Activated CD4-positive, alpha-beta memory T cell treated with anti-CD3 and anti-CD28 coated beads for 36 hours (primary cell): ENCODE results near the gene FHIT. TPM values are rescaled to one million over a fixed set of nuclear protein-coding genes. Genes with fewer than 3 reads are reported as not detected.

Experiments used
- CTCF ChIA-PET: fragments of 350-600 bp; sonication (Branson Sonifier 250); formaldehyde crosslinking; loops from one replicate; lab custom pipeline; 2021; ENCODE audit warnings: antibody characterized with exemption, inconsistent platforms; lab: Charles Lee
- POLR2A ChIA-PET: fragments of 350-600 bp; sonication (Branson Sonifier 250); formaldehyde crosslinking; loops from one replicate; lab custom pipeline; 2021; ENCODE audit warnings: antibody characterized with exemption; lab: Charles Lee
- DNase-seq: peaks from one replicate; pipeline ENCODE4 v3.0.0-alpha.2; 2020
- H3K27ac Mint-ChIP-seq: one replicate; pipeline ENCODE4 v1.8.0; 2021; ENCODE audit warnings: mixed read lengths
- H3K27me3 Mint-ChIP-seq: one replicate; pipeline ENCODE4 v1.8.0; 2021; ENCODE audit warnings: mixed read lengths
- H3K36me3 Mint-ChIP-seq: one replicate; pipeline ENCODE4 v1.8.0; 2021; ENCODE audit warnings: mixed read lengths
- H3K4me1 Mint-ChIP-seq: one replicate; pipeline ENCODE4 v1.8.0; 2021; ENCODE audit warnings: low read depth, mixed read lengths
- H3K4me3 Mint-ChIP-seq: one replicate; pipeline ENCODE4 v1.8.0; 2021; ENCODE audit warnings: mild to moderate bottlenecking, mixed read lengths
- H3K9me3 Mint-ChIP-seq: one replicate; pipeline ENCODE4 v1.8.0; 2021; ENCODE audit warnings: mixed read lengths
- intact Hi-C: fragments of 100-400 bp; cut with micrococcal nuclease; formaldehyde crosslinking; loops from one replicate; pipeline ENCODE4 v1.15.1; 2023
- total RNA-seq, 2 experiments: library from RNA; stranded (reverse); gene quantifications; one replicate each; pipeline ENCODE4 v1.2.3, GENCODE V29; 2021

The FHIT gene
- total RNA-seq, 2 experiments from 2014 or later: 7.2 to 8.7 TPM

- POLR2A ChIA-PET: no interaction called here
- Mint-ChIP-seq H3K36me3 (no peaks in the 10 kb centered on the region), H3K27ac (no peak overlapping the region), H3K9me3 (no peaks in the 10 kb centered on the region), H3K27me3 (no peaks in the 10 kb centered on the region), H3K4me3 (no peak overlapping the region), H3K4me1 (peaks cover 2% of the 10 kb centered on the region)
- DNase-seq: no peak
- intact Hi-C loops: no loop called here
- CTCF ChIA-PET: interaction anchor here (1.2 kb wide), 1 partner anchor 11 kb away, joined by 3 read pairs; no protein-coding TSS in a partner anchor
Measured at GRCh38 chr3:60453326-60453725, 797.9 kb downstream of the FHIT start.

- Mint-ChIP-seq H3K36me3 (no peaks in the 10 kb centered on the region), H3K27ac (no peak overlapping the region), H3K9me3 (peaks cover 7% of the 10 kb centered on the region), H3K4me3 (no peak overlapping the region), H3K4me1 (no peaks in the 10 kb centered on the region), H3K27me3 (no peaks in the 10 kb centered on the region)
- intact Hi-C loops: no loop called here
- POLR2A ChIA-PET: no interaction called here
- DNase-seq: no peak
- CTCF ChIA-PET: no interaction called here
Measured at GRCh38 chr3:60448696-60449095, 802.6 kb downstream of the FHIT start.

- Mint-ChIP-seq H3K4me1 (no peaks in the 10 kb centered on the region), H3K4me3 (no peak overlapping the region), H3K9me3 (peaks cover 7% of the 10 kb centered on the region), H3K27me3 (no peaks in the 10 kb centered on the region), H3K36me3 (no peaks in the 10 kb centered on the region), H3K27ac (no peak overlapping the region)
- DNase-seq: no peak
- intact Hi-C loops: no loop called here
- ChIA-PET POLR2A (no interaction called here), CTCF (no interaction called here)
Measured at GRCh38 chr3:60445446-60445845, 805.8 kb downstream of the FHIT start.

- Mint-ChIP-seq H3K9me3 (peaks cover 7% of the 10 kb centered on the region), H3K27ac (no peak overlapping the region), H3K4me1 (no peaks in the 10 kb centered on the region), H3K4me3 (no peak overlapping the region), H3K27me3 (no peaks in the 10 kb centered on the region), H3K36me3 (no peaks in the 10 kb centered on the region)
- DNase-seq: no peak
- CTCF ChIA-PET: no interaction called here
- intact Hi-C loops: no loop called here
- POLR2A ChIA-PET: no interaction called here
Measured at GRCh38 chr3:60444898-60445437, 806.3 kb downstream of the FHIT start.

GRCh38 chr3:60440869-60441268 lies 810.4 kb downstream of the FHIT start:
- Mint-ChIP-seq H3K4me3 (no peak overlapping the region), H3K36me3 (no peaks in the 10 kb centered on the region), H3K9me3 (peaks cover 7% of the 10 kb centered on the region), H3K27me3 (no peaks in the 10 kb centered on the region), H3K27ac (no peak overlapping the region), H3K4me1 (no peaks in the 10 kb centered on the region)
- CTCF ChIA-PET: no interaction called here
- intact Hi-C loops: no loop called here
- POLR2A ChIA-PET: no interaction called here
- DNase-seq: no peak

GRCh38 chr3:60435941-60436650 lies 815.2 kb downstream of the FHIT start:
- CTCF ChIA-PET: no interaction called here

GRCh38 chr3:60434950-60435349 lies 816.3 kb downstream of the FHIT start:
- no peaks in the 10 kb centered on the region for H3K36me3 Mint-ChIP-seq
- ChIA-PET CTCF (no interaction called here), POLR2A (no interaction called here)
- intact Hi-C loops: no loop called here
- no peak overlapping the region for H3K4me3 Mint-ChIP-seq
- H3K27me3 Mint-ChIP-seq: no peaks in the 10 kb centered on the region
- no peak for DNase-seq
- H3K27ac Mint-ChIP-seq: no peak overlapping the region
- H3K4me1 Mint-ChIP-seq: no peaks in the 10 kb centered on the region
- no peaks in the 10 kb centered on the region for H3K9me3 Mint-ChIP-seq

More at GRCh38 chr3:60435941-60436650, 815.2 kb downstream of the FHIT start:
- POLR2A ChIA-PET: no interaction called here
- Mint-ChIP-seq H3K27me3 (no peaks in the 10 kb centered on the region), H3K9me3 (no peaks in the 10 kb centered on the region), H3K27ac (no peak overlapping the region), H3K4me3 (no peak overlapping the region), H3K4me1 (no peaks in the 10 kb centered on the region), H3K36me3 (no peaks in the 10 kb centered on the region)
- intact Hi-C loops: no loop called here
- DNase-seq: no peak

GRCh38 chr3:60434323-60434722 lies 816.9 kb downstream of the FHIT start:
- intact Hi-C loops: no loop called here
- Mint-ChIP-seq H3K4me3 (no peak overlapping the region), H3K9me3 (no peaks in the 10 kb centered on the region), H3K4me1 (no peaks in the 10 kb centered on the region), H3K27me3 (no peaks in the 10 kb centered on the region), H3K27ac (no peak overlapping the region), H3K36me3 (no peaks in the 10 kb centered on the region)
- POLR2A ChIA-PET: no interaction called here
- CTCF ChIA-PET: no interaction called here
- DNase-seq: no peak

- no peak for DNase-seq
- H3K4me3 Mint-ChIP-seq: no peak overlapping the region
- no peak overlapping the region for H3K27ac Mint-ChIP-seq
- POLR2A ChIA-PET: no interaction called here
- H3K4me1 Mint-ChIP-seq: no peaks in the 10 kb centered on the region
- no peaks in the 10 kb centered on the region for H3K36me3 Mint-ChIP-seq
- no peaks in the 10 kb centered on the region for H3K27me3 Mint-ChIP-seq
- intact Hi-C loops: no loop called here
- no peaks in the 10 kb centered on the region for H3K9me3 Mint-ChIP-seq
- CTCF ChIA-PET: no interaction called here
Measured at GRCh38 chr3:60431599-60431958, 819.7 kb downstream of the FHIT start.

- no peaks in the 10 kb centered on the region for H3K4me1 Mint-ChIP-seq
- H3K27me3 Mint-ChIP-seq: no peaks in the 10 kb centered on the region
- no peaks in the 10 kb centered on the region for H3K9me3 Mint-ChIP-seq
- POLR2A ChIA-PET: no interaction called here
- intact Hi-C loops: no loop called here
- no peak overlapping the region for H3K4me3 Mint-ChIP-seq
- no peaks in the 10 kb centered on the region for H3K36me3 Mint-ChIP-seq
- no peak for DNase-seq
- CTCF ChIA-PET: no interaction called here
- no peak overlapping the region for H3K27ac Mint-ChIP-seq
Measured at GRCh38 chr3:60430205-60430604, 821.0 kb downstream of the FHIT start.

- intact Hi-C loops: no loop called here
- POLR2A ChIA-PET: no interaction called here
- Mint-ChIP-seq H3K27me3 (no peaks in the 10 kb centered on the region), H3K27ac (no peak overlapping the region), H3K4me1 (no peaks in the 10 kb centered on the region), H3K36me3 (no peaks in the 10 kb centered on the region), H3K4me3 (no peak overlapping the region), H3K9me3 (no peaks in the 10 kb centered on the region)
- CTCF ChIA-PET: no interaction called here
- no peak for DNase-seq
Measured at GRCh38 chr3:60427109-60427508, 824.1 kb downstream of the FHIT start.

- DNase-seq: no peak
- Mint-ChIP-seq H3K4me1 (no peaks in the 10 kb centered on the region), H3K9me3 (no peaks in the 10 kb centered on the region), H3K36me3 (no peaks in the 10 kb centered on the region), H3K27ac (no peak overlapping the region), H3K27me3 (no peaks in the 10 kb centered on the region), H3K4me3 (no peak overlapping the region)
- POLR2A ChIA-PET: no interaction called here
- CTCF ChIA-PET: no interaction called here
- intact Hi-C loops: no loop called here
Measured at GRCh38 chr3:60424942-60425341, 826.3 kb downstream of the FHIT start.

GRCh38 chr3:60424034-60424433 lies 827.2 kb downstream of the FHIT start:
- H3K4me3 Mint-ChIP-seq: no peak overlapping the region
- no peaks in the 10 kb centered on the region for H3K27me3 Mint-ChIP-seq
- DNase-seq: no peak
- no peak overlapping the region for H3K27ac Mint-ChIP-seq
- no peaks in the 10 kb centered on the region for H3K36me3 Mint-ChIP-seq
- no peaks in the 10 kb centered on the region for H3K9me3 Mint-ChIP-seq
- intact Hi-C loops: no loop called here
- ChIA-PET POLR2A (no interaction called here), CTCF (no interaction called here)
- no peaks in the 10 kb centered on the region for H3K4me1 Mint-ChIP-seq
